ENCODE results near the gene RHOBTB3. TPM values are rescaled to one million over a fixed set of nuclear protein-coding genes. Genes with fewer than 3 reads are reported as not detected.

Gene RHOBTB3
- total RNA-seq, 2 donors from 2014 or later, result 87.3 to 134 TPM

GRCh38 chr5:95801961-95802360 is 70.8 kb downstream of the RHOBTB3 start:
- TF ChIP-seq POLR2AphosphoS5 (IDR thresholded peaks at IDR 0.05) (no peak), POLR2A (IDR thresholded peaks at IDR 0.05) (no peak), CTCF (IDR thresholded peaks at IDR 0.05) (no peak)
- DNase-seq (ENCODE audit: low spot score), result no peak
- Histone ChIP-seq H3K27me3 (replicated peaks; ENCODE audit: insufficient read depth) (no peaks in the 10 kb centered on the region), H3K27ac (no peak overlapping the region), H3K4me1 (replicated peaks) (no peaks in the 10 kb centered on the region), H3K36me3 (no peaks in the 10 kb centered on the region), H3K4me3 (no peak overlapping the region), H3K9me3 (no peaks in the 10 kb centered on the region)
- intact Hi-C loops (cut with DNase I), result no loop called here
- WGBS, result 95% methylated on average over 3 of the region's 3 CpGs

GRCh38 chr5:95803271-95804148 is 72.4 kb downstream of the RHOBTB3 start:
- no peak for DNase-seq (ENCODE audit: low spot score)
- H3K36me3 ChIP-seq, result no peaks in the 10 kb centered on the region
- intact Hi-C loops (cut with DNase I), result no loop called here
- no peaks in the 10 kb centered on the region for H3K27me3 ChIP-seq (replicated peaks; ENCODE audit: insufficient read depth)
- WGBS, result 83% methylated on average over 6 of the region's 6 CpGs
- H3K9me3 ChIP-seq, result no peaks in the 10 kb centered on the region
- no peak overlapping the region for H3K4me3 ChIP-seq
- TF ChIP-seq POLR2A (IDR thresholded peaks at IDR 0.05), result no peak
- TF ChIP-seq CTCF (IDR thresholded peaks at IDR 0.05), result no peak
- no peak for TF ChIP-seq POLR2AphosphoS5 (IDR thresholded peaks at IDR 0.05)
- H3K4me1 ChIP-seq (replicated peaks), result no peaks in the 10 kb centered on the region
- no peak overlapping the region for H3K27ac ChIP-seq

- H3K27ac ChIP-seq, result no peak overlapping the region
- no peaks in the 10 kb centered on the region for H3K36me3 ChIP-seq
- intact Hi-C loops (cut with DNase I), result no loop called here
- peaks cover 7% of the 10 kb centered on the region for H3K4me1 ChIP-seq (replicated peaks)
- DNase-seq (ENCODE audit: low spot score), result no peak
- no peak overlapping the region for H3K4me3 ChIP-seq
- no peaks in the 10 kb centered on the region for H3K27me3 ChIP-seq (replicated peaks; ENCODE audit: insufficient read depth)
- WGBS, result 85% methylated on average over 6 of the region's 6 CpGs
- no peaks in the 10 kb centered on the region for H3K9me3 ChIP-seq
- TF ChIP-seq CTCF (IDR thresholded peaks at IDR 0.05), result no peak
- TF ChIP-seq POLR2AphosphoS5 (IDR thresholded peaks at IDR 0.05), result no peak
- TF ChIP-seq POLR2A (IDR thresholded peaks at IDR 0.05), result no peak
Observed at GRCh38 chr5:95804736-95805539, 73.8 kb downstream of the RHOBTB3 start.

GRCh38 chr5:95806687-95807086 is 75.6 kb downstream of the RHOBTB3 start:
- intact Hi-C loops (cut with DNase I), result no loop called here
- 92% methylated on average over 7 of the region's 7 CpGs for WGBS

More at GRCh38 chr5:95806687-95807086, 75.6 kb downstream of the RHOBTB3 start:
- Histone ChIP-seq H3K36me3 (no peaks in the 10 kb centered on the region), H3K27ac (no peak overlapping the region), H3K4me3 (no peak overlapping the region), H3K27me3 (replicated peaks; ENCODE audit: insufficient read depth) (no peaks in the 10 kb centered on the region), H3K9me3 (no peaks in the 10 kb centered on the region), H3K4me1 (replicated peaks) (peaks cover 21% of the 10 kb centered on the region)
- TF ChIP-seq POLR2A (IDR thresholded peaks at IDR 0.05) (no peak), CTCF (IDR thresholded peaks at IDR 0.05) (no peak), POLR2AphosphoS5 (IDR thresholded peaks at IDR 0.05) (no peak)
- no peak for DNase-seq (ENCODE audit: low spot score)

Measured in prostate gland (tissue), 2 donors.